ENCODE results near the gene LRRC37A3. TPM values are rescaled to one million over a fixed set of nuclear protein-coding genes. Genes with fewer than 3 reads are reported as not detected.
"Not testable (repeated sequence)": the region's sequence is repeated elsewhere in the genome, so short reads cannot be mapped to it uniquely, and the experiment has no call there.

Gene LRRC37A3
- total RNA-seq (2021; fragmentation: NEBNext Ultra II Directional; extraction: Animal tissue kit (Norgen Biotek cat#: 25700)), result 1 to 10 TPM; 1.0 to 3.2 (median 2.8) TPM
- long read RNA-seq, partial matches to known transcripts, result 0 of 2 reads
- long read RNA-seq, other reads (novel, unspliced or antisense), result 2 of 2 reads

GRCh38 chr17:64919289-64920025, at the start of gene LRRC37A3:
Gene LRRC37A3, minus strand, starts transcription at chr17:64919478. Its CDS starts 22,221 bp downstream, at chr17:64897257.
- H3K9me3 Mint-ChIP-seq; H3K4me1 Mint-ChIP-seq (ENCODE audit: low read depth); H3K36me3 Mint-ChIP-seq (ENCODE audit: low read depth); H3K27me3 Mint-ChIP-seq (ENCODE audit: insufficient read depth): not testable (repeated sequence)
- H3K27ac Mint-ChIP-seq, result peak within 1 kb of the TSS; percentile 81
- H3K4me3 Mint-ChIP-seq, result peak within 1 kb of the TSS; percentile 88
- DNase-seq, result peak; percentile 84
- TF ChIP-seq, protein P1, sequence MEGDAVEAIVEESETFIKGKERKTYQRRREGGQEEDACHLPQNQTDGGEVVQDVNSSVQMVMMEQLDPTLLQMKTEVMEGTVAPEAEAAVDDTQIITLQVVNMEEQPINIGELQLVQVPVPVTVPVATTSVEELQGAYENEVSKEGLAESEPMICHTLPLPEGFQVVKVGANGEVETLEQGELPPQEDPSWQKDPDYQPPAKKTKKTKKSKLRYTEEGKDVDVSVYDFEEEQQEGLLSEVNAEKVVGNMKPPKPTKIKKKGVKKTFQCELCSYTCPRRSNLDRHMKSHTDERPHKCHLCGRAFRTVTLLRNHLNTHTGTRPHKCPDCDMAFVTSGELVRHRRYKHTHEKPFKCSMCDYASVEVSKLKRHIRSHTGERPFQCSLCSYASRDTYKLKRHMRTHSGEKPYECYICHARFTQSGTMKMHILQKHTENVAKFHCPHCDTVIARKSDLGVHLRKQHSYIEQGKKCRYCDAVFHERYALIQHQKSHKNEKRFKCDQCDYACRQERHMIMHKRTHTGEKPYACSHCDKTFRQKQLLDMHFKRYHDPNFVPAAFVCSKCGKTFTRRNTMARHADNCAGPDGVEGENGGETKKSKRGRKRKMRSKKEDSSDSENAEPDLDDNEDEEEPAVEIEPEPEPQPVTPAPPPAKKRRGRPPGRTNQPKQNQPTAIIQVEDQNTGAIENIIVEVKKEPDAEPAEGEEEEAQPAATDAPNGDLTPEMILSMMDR (IDR thresholded peaks at IDR 0.05), result peak; percentile 96

GRCh38 chr17:64965873-64966287, 46.6 kb upstream of the LRRC37A3 start:
- Mint-ChIP-seq H3K27ac (peak overlapping the region; percentile 46; the same call in 1 of the 2 replicates), H3K4me1 (ENCODE audit: low read depth) (peaks cover 29% of the 10 kb centered on the region), H3K4me3 (peak overlapping the region; percentile 72)
- not testable (repeated sequence) for H3K36me3 Mint-ChIP-seq (ENCODE audit: low read depth); H3K9me3 Mint-ChIP-seq; H3K27me3 Mint-ChIP-seq (ENCODE audit: insufficient read depth)
- TF ChIP-seq, protein P1 (IDR thresholded peaks at IDR 0.05), result peak; percentile 70
- peak; percentile 84 for DNase-seq

- H3K27ac Mint-ChIP-seq, result peak overlapping the region; percentile 71
- H3K4me3 Mint-ChIP-seq, result peak overlapping the region; percentile 72
- H3K9me3 Mint-ChIP-seq; DNase-seq; H3K36me3 Mint-ChIP-seq (ENCODE audit: low read depth); H3K27me3 Mint-ChIP-seq (ENCODE audit: insufficient read depth): not testable (repeated sequence)
- peaks cover 29% of the 10 kb centered on the region for H3K4me1 Mint-ChIP-seq (ENCODE audit: low read depth)
Measured at GRCh38 chr17:64965256-64965872, 46.1 kb upstream of the LRRC37A3 start.

DNA sequence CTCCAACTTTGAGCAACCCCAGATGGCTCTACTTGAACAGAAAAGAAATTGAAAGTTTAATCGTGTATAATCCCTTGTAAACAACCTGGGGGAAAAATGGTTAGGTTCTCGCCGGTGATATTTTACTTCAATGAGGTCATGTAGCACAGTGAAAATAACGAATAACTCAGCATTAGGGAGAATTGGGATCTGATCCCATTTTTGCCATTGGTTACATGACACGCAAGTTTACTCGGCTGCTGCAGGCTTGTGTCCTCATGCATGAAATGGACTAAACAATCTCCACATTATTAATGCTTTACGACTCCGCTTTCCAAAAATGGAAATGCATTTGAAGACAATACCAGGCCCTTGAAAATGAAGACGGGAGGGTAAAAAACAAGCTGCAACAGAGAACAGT, 45.5 kb upstream of the LRRC37A3 start:
- no peak for DNase-seq
- Mint-ChIP-seq H3K27ac (no peak overlapping the region), H3K9me3 (no peaks in the 10 kb centered on the region), H3K4me3 (peak overlapping the region; percentile 69), H3K4me1 (ENCODE audit: low read depth) (peaks cover 32% of the 10 kb centered on the region), H3K27me3 (ENCODE audit: insufficient read depth) (no peaks in the 10 kb centered on the region; the same call in 1 of the 2 replicates), H3K36me3 (ENCODE audit: low read depth) (no peaks in the 10 kb centered on the region)
- TF ChIP-seq, protein P1 (IDR thresholded peaks at IDR 0.05), result no peak

- H3K36me3 Mint-ChIP-seq (ENCODE audit: low read depth); H3K27me3 Mint-ChIP-seq (ENCODE audit: insufficient read depth); H3K4me3 Mint-ChIP-seq; H3K27ac Mint-ChIP-seq; DNase-seq; H3K9me3 Mint-ChIP-seq: not testable (repeated sequence)
- peaks cover 35% of the 10 kb centered on the region for H3K4me1 Mint-ChIP-seq (ENCODE audit: low read depth)
Measured at GRCh38 chr17:64963814-64964213, 44.5 kb upstream of the LRRC37A3 start.

DNA sequence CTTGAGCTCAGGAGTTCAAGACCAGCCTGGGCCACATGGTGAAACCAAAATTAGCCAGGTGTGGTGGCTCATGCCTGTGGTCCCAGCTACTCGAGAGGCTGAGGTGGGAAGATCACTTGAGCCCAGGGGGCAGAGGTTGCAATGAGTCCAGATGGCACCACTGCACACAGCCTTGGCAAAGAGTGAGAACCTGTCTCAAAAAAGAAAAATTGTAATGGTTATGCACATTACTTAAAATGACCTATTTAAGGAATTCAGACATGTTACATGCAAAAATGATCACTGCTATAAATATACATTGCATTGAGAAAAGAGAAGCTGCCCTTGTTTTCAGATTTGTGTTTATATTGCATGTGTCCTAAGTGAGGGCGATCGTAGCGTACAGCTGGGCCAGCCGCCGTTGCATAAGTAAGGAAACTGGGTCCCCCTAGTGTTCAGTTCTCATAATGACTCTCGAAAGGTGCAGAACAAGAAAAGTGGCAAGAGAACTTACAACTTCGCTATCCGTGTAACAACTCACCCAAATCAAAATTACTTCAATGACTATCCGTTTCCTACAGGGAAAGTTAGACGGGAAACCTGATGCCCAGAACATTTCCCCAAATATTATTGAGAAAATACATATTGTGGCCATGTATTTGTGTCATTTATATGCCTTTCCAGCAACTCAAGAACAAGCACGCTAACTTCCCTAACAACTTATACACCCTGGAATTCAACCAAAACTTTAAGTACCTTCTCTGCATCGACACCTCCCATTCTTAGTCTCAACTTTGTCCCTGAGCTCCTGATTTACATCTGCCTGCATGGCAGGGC, 42.5 kb upstream of the LRRC37A3 start:
- H3K27me3 Mint-ChIP-seq (ENCODE audit: insufficient read depth); H3K27ac Mint-ChIP-seq; H3K9me3 Mint-ChIP-seq; H3K36me3 Mint-ChIP-seq (ENCODE audit: low read depth): not testable (repeated sequence)
- peaks cover 34% of the 10 kb centered on the region for H3K4me1 Mint-ChIP-seq (ENCODE audit: low read depth)
- TF ChIP-seq, protein P1 (IDR thresholded peaks at IDR 0.05), result peak; percentile 88
- DNase-seq, result peak; percentile 86
- peak overlapping the region; percentile 65 for H3K4me3 Mint-ChIP-seq

All from HFFc6 (cell line).